Subcutaneous adipose tissue (tissue), 4 donors: ENCODE measurements around the gene USP35. TPM values are rescaled to one million over a fixed set of nuclear protein-coding genes. Genes with fewer than 3 reads are reported as not detected.

Source experiments
- CTCF ChIP-seq: fragments of 450-650 bp; IDR thresholded peaks from one replicate; pipeline ENCODE4 v1.5.1; 2016; ENCODE audit warnings: low read depth, mild to moderate bottlenecking, control low read depth, antibody characterized with exemption, moderate library complexity
- total RNA-seq, 4 donors: library from RNA; depleted of rRNA; stranded (reverse); fragments of >200 nt; gene quantifications; one replicate each; pipeline ENCODE4 v1.1.0, GENCODE V29; 2016

The USP35 gene
- total RNA-seq, 4 donors from 2014 or later, result 6.8 to 13.2 (median 9.8) TPM

GRCh38 chr11:78200553-78200952 lies 11.8 kb downstream of the USP35 start:
- TF ChIP-seq CTCF, result no peak

GRCh38 chr11:78201096-78201818 lies 12.5 kb downstream of the USP35 start:
- no peak for TF ChIP-seq CTCF

- TF ChIP-seq CTCF, result no peak
Observed at GRCh38 chr11:78202733-78203167, 14.0 kb downstream of the USP35 start.

GRCh38 chr11:78203184-78203583 lies 14.5 kb downstream of the USP35 start:
- no peak for TF ChIP-seq CTCF

GRCh38 chr11:78205256-78205655 lies 16.5 kb downstream of the USP35 start:
- TF ChIP-seq CTCF, result no peak

- no peak for TF ChIP-seq CTCF
Observed at GRCh38 chr11:78205691-78206090, 17.0 kb downstream of the USP35 start.

GRCh38 chr11:78207532-78208256 lies 19.0 kb downstream of the USP35 start:
- TF ChIP-seq CTCF, result no peak
